Smooth muscle cell (in vitro differentiated cells): Measurements from ENCODE around the gene CHD3. TPM values are rescaled to one million over a fixed set of nuclear protein-coding genes. Genes with fewer than 3 reads are reported as not detected.
A peak's percentile ranks its signal among the peaks of the same experiment; 100 is the strongest.

ENCODE experiments used
- DNase-seq: peaks from one replicate; lab custom pipeline; 2025; ENCODE audit not compliant: unreplicated experiment; lab: John Stamatoyannopoulos, UW
- H2AFZ ChIP-seq: fragments of 200-600 bp; sonication (generic); 2 replicates; pipeline ENCODE4 v1.6.0; 2016; ENCODE audit warnings: antibody characterized with exemption, low read depth, mild to moderate bottlenecking
- H3F3A ChIP-seq: fragments of 200-600 bp; sonication (generic); 2 replicates; pipeline ENCODE4 v1.6.0; 2017; ENCODE audit warnings: antibody characterized with exemption, low read depth
- H3K27ac ChIP-seq: fragments of 200-600 bp; sonication (generic); 2 replicates; pipeline ENCODE4 v1.5.1; 2016; ENCODE audit warnings: low read depth, mild to moderate bottlenecking
- H3K27me3 ChIP-seq: fragments of 200-600 bp; sonication (generic); 2 replicates; pipeline ENCODE4 v1.6.1; 2016; ENCODE audit warnings: low read depth, mild to moderate bottlenecking
- H3K36me3 ChIP-seq: fragments of 200-600 bp; sonication (generic); 2 replicates; pipeline ENCODE4 v1.5.1; 2016; ENCODE audit warnings: low read depth
- H3K4me1 ChIP-seq: fragments of 200-600 bp; sonication (generic); 2 replicates; pipeline ENCODE4 v1.5.1; 2016; ENCODE audit warnings: low read depth
- H3K4me2 ChIP-seq: fragments of 200-600 bp; sonication (generic); 2 replicates; pipeline ENCODE4 v1.6.0; 2016; ENCODE audit warnings: mild to moderate bottlenecking
- H3K4me3 ChIP-seq: fragments of 200-600 bp; sonication (generic); 2 replicates; pipeline ENCODE4 v1.5.1; 2016; ENCODE audit warnings: mild to moderate bottlenecking
- H3K79me2 ChIP-seq: fragments of 200-600 bp; sonication (generic); 2 replicates; pipeline ENCODE4 v1.6.0; 2016; ENCODE audit warnings: low read depth, mild to moderate bottlenecking
- H3K9ac ChIP-seq: fragments of 200-600 bp; sonication (generic); 2 replicates; pipeline ENCODE4 v1.6.0; 2016; ENCODE audit warnings: low read depth
- H3K9me3 ChIP-seq: fragments of 200-600 bp; sonication (generic); replicated peaks from 2 replicates; pipeline ENCODE4 v1.5.1; 2016; ENCODE audit warnings: low read depth
- H4K20me1 ChIP-seq: fragments of 200-600 bp; sonication (generic); 2 replicates; pipeline ENCODE4 v1.6.0; 2016; ENCODE audit warnings: low read depth
- CTCF ChIP-seq: fragments of 200-600 bp; sonication (generic); IDR thresholded peaks from 2 replicates; pipeline ENCODE4 v1.5.1; 2017; ENCODE audit warnings: borderline replicate concordance, mild to moderate bottlenecking, antibody characterized with exemption; ENCODE audit not compliant: insufficient read depth, poor library complexity, severe bottlenecking
- WGBS: methylation state at CpG from one replicate; pipeline ENCODE4 v1.1.7; 2016; ENCODE audit warnings: low lambda C conversion rate; 5-methylcytosine and 5-hydroxymethylcytosine counted together
- polyA plus RNA-seq: library from polyadenylated mRNA; unstranded; fragments of >200 nt; fragmentation: Nextera tagmentation; extraction: Ambion mirVana; gene quantifications from 2 replicates; pipeline ENCODE4 v1.2.1, GENCODE V29; 2016
- total RNA-seq: library from RNA; depleted of rRNA; stranded (reverse); fragments of >200 nt; gene quantifications from 2 replicates; pipeline ENCODE4 v1.2.3, GENCODE V29; 2014

The CHD3 gene
- total and polyA plus RNA-seq, 2 experiments from 2014 or later, result 16.3 to 34.9 TPM

- H2AFZ ChIP-seq, result no peak overlapping the region
- 1% methylated on average over 45 of the region's 47 CpGs for WGBS
These were observed 46.0 kb upstream of the CHD3 start for GRCh38 chr17:7842380-7843256.

GRCh38 chr17:7843257-7843535 is 45.4 kb upstream of the CHD3 start:
- Histone ChIP-seq H3K4me3 (peak overlapping the region; percentile 66), H4K20me1 (peaks cover 67% of the 10 kb centered on the region), H3K27me3 (no peaks in the 10 kb centered on the region), H3K4me2 (peak overlapping the region; percentile 90), H2AFZ (no peak overlapping the region), H3F3A (peaks cover 35% of the 10 kb centered on the region), H3K9me3 (no peaks in the 10 kb centered on the region), H3K4me1 (peaks cover 23% of the 10 kb centered on the region), H3K27ac (peak overlapping the region; percentile 100), H3K79me2 (peaks cover 55% of the 10 kb centered on the region), H3K9ac (peak overlapping the region; percentile 100), H3K36me3 (no peaks in the 10 kb centered on the region)
- no peak for TF ChIP-seq CTCF
- DNase-seq, result no peak
- 3% methylated on average over 17 of the region's 17 CpGs for WGBS

More at GRCh38 chr17:7842380-7843256, 46.0 kb upstream of the CHD3 start:
- Histone ChIP-seq H3K9ac (peak overlapping the region; percentile 100), H3F3A (peaks cover 38% of the 10 kb centered on the region), H3K4me3 (peak overlapping the region; percentile 66), H3K27me3 (no peaks in the 10 kb centered on the region), H3K27ac (peak overlapping the region; percentile 100), H4K20me1 (peaks cover 61% of the 10 kb centered on the region), H3K36me3 (no peaks in the 10 kb centered on the region), H3K9me3 (no peaks in the 10 kb centered on the region), H3K79me2 (peaks cover 50% of the 10 kb centered on the region), H3K4me1 (peaks cover 26% of the 10 kb centered on the region), H3K4me2 (peak overlapping the region; percentile 90)
- no peak for TF ChIP-seq CTCF
- DNase-seq, result peak; percentile 84

- H3K4me2 ChIP-seq, result peak overlapping the region; percentile 90
- WGBS, result under 1% methylated on average over 38 of the region's 61 CpGs
- no peaks in the 10 kb centered on the region for H3K9me3 ChIP-seq
- H3K79me2 ChIP-seq, result peaks cover 57% of the 10 kb centered on the region
- no peaks in the 10 kb centered on the region for H3K27me3 ChIP-seq
- peak overlapping the region; percentile 100 for H3K27ac ChIP-seq
- H3K36me3 ChIP-seq, result no peaks in the 10 kb centered on the region
- no peak for TF ChIP-seq CTCF
- peak overlapping the region; percentile 66 for H3K4me3 ChIP-seq
- H3F3A ChIP-seq, result peaks cover 35% of the 10 kb centered on the region
- peak overlapping the region; percentile 100 for H3K9ac ChIP-seq
- peaks cover 22% of the 10 kb centered on the region for H3K4me1 ChIP-seq
- DNase-seq, result peak; percentile 88
- H4K20me1 ChIP-seq, result peaks cover 71% of the 10 kb centered on the region
- H2AFZ ChIP-seq, result no peak overlapping the region
These were observed 44.9 kb upstream of the CHD3 start for GRCh38 chr17:7843536-7844291.
